ENCODE results near the gene TFEB. TPM values are rescaled to one million over a fixed set of nuclear protein-coding genes. Genes with fewer than 3 reads are reported as not detected.

TFEB gene
- polyA plus RNA-seq, 1 donor (not counting 4 experiments of a cell fraction or from before 2014, with no cell fraction given), result 4.3 TPM

DNA sequence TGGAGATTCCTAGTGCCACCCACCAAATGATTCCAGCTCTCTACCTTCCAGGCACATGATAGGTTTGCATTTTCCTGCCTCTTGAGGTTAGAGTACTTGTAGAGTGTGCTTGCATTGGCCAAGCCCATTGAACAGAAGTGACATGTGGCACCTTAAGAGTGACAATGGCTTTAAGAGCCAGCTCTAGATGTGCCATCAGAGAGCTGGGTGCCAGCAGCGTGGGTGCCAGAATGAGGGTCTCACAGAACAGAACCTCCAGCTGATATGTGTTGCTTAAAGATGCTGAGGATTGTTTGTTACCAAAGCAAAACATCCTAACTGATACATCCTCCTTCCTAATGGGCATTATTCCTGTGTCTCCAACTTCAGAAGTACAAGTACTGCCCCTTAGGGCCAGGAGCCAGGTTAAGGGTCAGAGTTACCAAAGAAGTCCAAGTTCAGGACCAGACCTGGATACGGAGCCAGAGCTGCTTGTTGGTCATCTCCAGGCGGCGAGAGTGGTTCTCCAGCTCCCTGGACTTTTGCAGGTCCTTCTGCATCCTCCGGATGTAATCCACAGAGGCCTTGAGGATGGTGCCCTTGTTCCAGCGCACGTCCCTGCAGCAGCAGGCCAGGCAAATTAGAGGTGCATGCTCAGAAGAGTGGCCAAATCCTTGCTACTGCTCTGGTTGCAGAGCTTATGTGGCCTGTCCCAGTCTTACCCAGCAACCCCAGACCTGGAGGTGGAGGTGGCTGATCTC, 49.6 kb downstream of the TFEB start:
- FAIRE-seq, result no peak

DNA sequence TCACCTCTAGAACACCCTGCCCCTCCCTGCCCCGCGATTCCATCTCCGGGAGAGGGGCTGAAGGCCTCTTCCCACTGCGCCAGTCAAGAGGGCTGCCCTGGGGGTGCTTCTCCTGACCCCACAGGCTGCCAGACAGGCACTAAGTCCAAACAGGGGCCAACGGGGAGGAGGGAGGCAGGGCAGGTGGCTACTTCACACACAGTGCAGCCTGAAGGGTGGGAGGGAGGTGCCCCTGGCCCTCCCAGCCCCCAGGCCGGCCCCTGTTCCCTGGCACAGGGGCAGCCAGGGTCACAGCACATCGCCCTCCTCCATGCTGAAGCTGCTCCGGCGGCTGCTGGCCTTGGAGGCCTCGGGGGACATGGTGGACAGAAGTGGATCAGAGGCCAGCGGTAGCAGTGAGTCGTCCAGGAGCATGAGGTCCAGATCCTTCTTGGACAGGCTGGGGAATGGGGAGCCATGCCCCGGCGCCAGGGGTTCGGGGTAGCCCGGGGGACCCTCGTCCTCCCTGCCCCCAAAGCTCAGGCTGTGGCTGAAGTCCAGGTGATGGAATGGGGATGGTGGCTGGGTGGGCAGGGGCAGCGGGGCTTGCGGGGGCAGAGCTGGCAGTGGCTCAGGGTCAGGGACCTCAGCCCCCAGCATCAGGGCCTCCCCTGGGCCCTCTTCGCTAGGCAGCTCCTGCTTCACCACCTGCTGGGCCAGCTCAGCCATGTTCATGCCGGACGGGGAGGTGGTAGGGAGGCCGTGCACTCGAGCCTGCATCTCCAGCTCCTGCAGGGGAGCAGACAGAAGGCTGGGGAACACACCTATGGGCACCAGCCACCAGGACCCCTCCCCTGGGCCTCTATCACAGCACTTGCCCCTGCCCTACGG, 50.9 kb downstream of the TFEB start:
- no peak for FAIRE-seq
- H3K9me3 ChIP-seq (ENCODE audit: control insufficient read depth, low read depth, low read length), result no peaks in the 10 kb centered on the region
- no peak overlapping the region for H3K4me2 ChIP-seq (ENCODE audit: control insufficient read depth, extremely low read depth, insufficient read depth, low read depth, low read length)
- peaks cover 0 to 2% of the 10 kb centered on the region in 2 experiments for H3K36me3 ChIP-seq (ENCODE audit: control insufficient read depth in 2 of 2, extremely low read depth in 1 of 2, insufficient read depth in 2 of 2, low read length in 2 of 2)
- H3K4me1 ChIP-seq (ENCODE audit: control insufficient read depth, extremely low read depth, insufficient read depth, low read length), result peaks cover 2% of the 10 kb centered on the region
- TF ChIP-seq, protein P1, sequence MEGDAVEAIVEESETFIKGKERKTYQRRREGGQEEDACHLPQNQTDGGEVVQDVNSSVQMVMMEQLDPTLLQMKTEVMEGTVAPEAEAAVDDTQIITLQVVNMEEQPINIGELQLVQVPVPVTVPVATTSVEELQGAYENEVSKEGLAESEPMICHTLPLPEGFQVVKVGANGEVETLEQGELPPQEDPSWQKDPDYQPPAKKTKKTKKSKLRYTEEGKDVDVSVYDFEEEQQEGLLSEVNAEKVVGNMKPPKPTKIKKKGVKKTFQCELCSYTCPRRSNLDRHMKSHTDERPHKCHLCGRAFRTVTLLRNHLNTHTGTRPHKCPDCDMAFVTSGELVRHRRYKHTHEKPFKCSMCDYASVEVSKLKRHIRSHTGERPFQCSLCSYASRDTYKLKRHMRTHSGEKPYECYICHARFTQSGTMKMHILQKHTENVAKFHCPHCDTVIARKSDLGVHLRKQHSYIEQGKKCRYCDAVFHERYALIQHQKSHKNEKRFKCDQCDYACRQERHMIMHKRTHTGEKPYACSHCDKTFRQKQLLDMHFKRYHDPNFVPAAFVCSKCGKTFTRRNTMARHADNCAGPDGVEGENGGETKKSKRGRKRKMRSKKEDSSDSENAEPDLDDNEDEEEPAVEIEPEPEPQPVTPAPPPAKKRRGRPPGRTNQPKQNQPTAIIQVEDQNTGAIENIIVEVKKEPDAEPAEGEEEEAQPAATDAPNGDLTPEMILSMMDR (optimal IDR thresholded peaks at IDR 0.05 in 1 of 3, IDR thresholded peaks at IDR 0.05 in 1 of 3, conservative IDR thresholded peaks at IDR 0.05 in 1 of 3; ENCODE audit: extremely low read depth in 1 of 3, insufficient read depth in 2 of 3, low read length in 3 of 3), result no peak
- no peak for TF ChIP-seq EZH2 (IDR thresholded peaks at IDR 0.05; ENCODE audit: low read length)
- H3K79me2 ChIP-seq (ENCODE audit: control insufficient read depth, insufficient read depth, low read length), result no peaks in the 10 kb centered on the region
- H3K27me3 ChIP-seq (ENCODE audit: control insufficient read depth, extremely low read depth, insufficient read depth, low read length), result no peaks in the 10 kb centered on the region
- dilution Hi-C loops (cut with MboI; ENCODE audit: extremely low pct_ligation_motif_present, low sequenced_read_pairs), result no loop called here
- no peaks in the 10 kb centered on the region for H3K9me1 ChIP-seq (ENCODE audit: control insufficient read depth, extremely low read depth, insufficient read depth, low read length)
- no peak for DNase-seq (ENCODE audit: low read depth, low spot score)
- no peak overlapping the region for H2AFZ ChIP-seq (ENCODE audit: control insufficient read depth, low read length)
- no peaks in the 10 kb centered on the region for H4K20me1 ChIP-seq (ENCODE audit: control insufficient read depth, extremely low read depth, insufficient read depth, low read length)
- no peak overlapping the region for H3K4me3 ChIP-seq (ENCODE audit: control insufficient read depth in 2 of 3, extremely low read depth in 1 of 3, insufficient read depth in 2 of 3, low read depth in 1 of 3, low read length in 3 of 3)
- no peak overlapping the region for H3K27ac ChIP-seq (ENCODE audit: control insufficient read depth, insufficient read depth, low read length)
- H3K9ac ChIP-seq (ENCODE audit: control insufficient read depth, extremely low read depth, insufficient read depth, low read length), result no peak overlapping the region

More for the DNA sequence above, 49.6 kb downstream of the TFEB start:
- H3K4me2 ChIP-seq (ENCODE audit: control insufficient read depth, extremely low read depth, insufficient read depth, low read depth, low read length), result no peak overlapping the region
- TF ChIP-seq EZH2 (IDR thresholded peaks at IDR 0.05; ENCODE audit: low read length), result no peak
- TF ChIP-seq, protein P1 (optimal IDR thresholded peaks at IDR 0.05 in 1 of 3, IDR thresholded peaks at IDR 0.05 in 1 of 3, conservative IDR thresholded peaks at IDR 0.05 in 1 of 3; ENCODE audit: extremely low read depth in 1 of 3, insufficient read depth in 2 of 3, low read length in 3 of 3), result no peak
- no peak for DNase-seq (ENCODE audit: low read depth, low spot score)
- no peaks in the 10 kb centered on the region for H3K9me3 ChIP-seq (ENCODE audit: control insufficient read depth, low read depth, low read length)
- no peak overlapping the region for H2AFZ ChIP-seq (ENCODE audit: control insufficient read depth, low read length)
- H3K27ac ChIP-seq (ENCODE audit: control insufficient read depth, insufficient read depth, low read length), result no peak overlapping the region
- H3K79me2 ChIP-seq (ENCODE audit: control insufficient read depth, insufficient read depth, low read length), result no peaks in the 10 kb centered on the region
- H3K4me3 ChIP-seq (ENCODE audit: control insufficient read depth in 2 of 3, extremely low read depth in 1 of 3, insufficient read depth in 2 of 3, low read depth in 1 of 3, low read length in 3 of 3), result no peak overlapping the region
- no peak overlapping the region for H3K9ac ChIP-seq (ENCODE audit: control insufficient read depth, extremely low read depth, insufficient read depth, low read length)
- H3K4me1 ChIP-seq (ENCODE audit: control insufficient read depth, extremely low read depth, insufficient read depth, low read length), result peaks cover 2% of the 10 kb centered on the region
- H3K27me3 ChIP-seq (ENCODE audit: control insufficient read depth, extremely low read depth, insufficient read depth, low read length), result no peaks in the 10 kb centered on the region
- no peaks in the 10 kb centered on the region for H4K20me1 ChIP-seq (ENCODE audit: control insufficient read depth, extremely low read depth, insufficient read depth, low read length)
- no peaks in the 10 kb centered on the region for H3K9me1 ChIP-seq (ENCODE audit: control insufficient read depth, extremely low read depth, insufficient read depth, low read length)
- peaks cover 0 to 4% of the 10 kb centered on the region in 2 experiments for H3K36me3 ChIP-seq (ENCODE audit: control insufficient read depth in 2 of 2, extremely low read depth in 1 of 2, insufficient read depth in 2 of 2, low read length in 2 of 2)
- dilution Hi-C loops (cut with MboI; ENCODE audit: extremely low pct_ligation_motif_present, low sequenced_read_pairs), result no loop called here
